AG20443 (cell line): ENCODE measurements around the gene TUT1.
"Not testable (repeated sequence)": the region's sequence is repeated elsewhere in the genome, so short reads cannot be mapped to it uniquely, and the experiment has no call there.

Source experiments
- DNase-seq: peaks from one replicate; pipeline ENCODE4 v3.0.0; 2012; ENCODE audit warnings: low spot score, mixed read lengths

The TUT1 gene

DNA sequence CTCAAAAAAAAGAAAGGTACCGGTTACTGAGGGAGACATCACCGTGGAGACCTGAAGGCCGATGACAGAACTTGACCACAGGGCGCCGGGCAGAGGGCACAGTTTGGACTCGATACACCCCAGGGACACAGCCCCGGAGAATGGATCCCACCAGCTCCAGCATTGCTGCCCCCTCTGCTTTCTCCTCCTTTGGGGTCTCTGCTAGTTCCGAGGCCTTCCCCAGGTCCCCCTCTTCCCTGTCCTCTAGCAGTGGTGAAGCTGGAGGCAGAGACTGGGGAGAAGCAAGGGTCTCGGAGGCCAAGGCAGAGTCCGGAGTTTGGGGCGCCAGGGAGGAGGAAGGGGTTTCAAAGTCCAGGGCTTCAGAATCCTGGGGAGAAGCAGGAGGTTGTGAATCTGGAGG lies 12.8 kb downstream of the TUT1 start:
- DNase-seq = no peak

DNA sequence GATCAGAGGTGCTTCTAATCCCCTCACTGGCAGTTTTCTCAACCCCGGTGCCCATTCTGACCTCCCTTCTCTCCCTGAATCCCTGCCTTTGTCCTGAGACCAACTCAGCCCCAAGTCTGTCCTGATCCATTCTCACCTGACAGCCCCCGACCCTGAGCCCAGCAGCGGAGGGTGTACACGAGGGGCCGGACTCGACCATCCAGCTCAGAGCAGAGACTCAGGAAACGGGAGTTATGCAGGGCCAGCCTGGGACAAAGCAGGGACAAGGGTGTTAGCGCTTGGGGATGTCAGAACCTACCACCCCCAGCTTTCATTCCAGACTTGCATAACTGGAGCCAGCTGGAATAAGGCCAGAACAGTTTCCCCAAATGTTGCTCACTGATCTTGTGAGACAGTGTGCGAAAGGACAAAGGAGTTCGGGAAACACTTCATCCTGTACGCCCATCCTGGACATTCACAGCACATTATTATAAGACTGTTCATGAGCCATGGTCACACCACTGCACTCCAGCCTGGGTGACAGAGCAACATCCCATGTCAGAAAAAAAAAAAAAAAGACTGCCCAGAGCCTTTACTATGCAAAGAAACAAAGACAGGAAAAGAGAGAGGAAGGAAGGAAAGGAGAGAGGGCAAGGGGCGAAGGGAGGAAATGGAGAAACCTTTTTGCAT lies 14.1 kb downstream of the TUT1 start:
- no peak for DNase-seq

DNA sequence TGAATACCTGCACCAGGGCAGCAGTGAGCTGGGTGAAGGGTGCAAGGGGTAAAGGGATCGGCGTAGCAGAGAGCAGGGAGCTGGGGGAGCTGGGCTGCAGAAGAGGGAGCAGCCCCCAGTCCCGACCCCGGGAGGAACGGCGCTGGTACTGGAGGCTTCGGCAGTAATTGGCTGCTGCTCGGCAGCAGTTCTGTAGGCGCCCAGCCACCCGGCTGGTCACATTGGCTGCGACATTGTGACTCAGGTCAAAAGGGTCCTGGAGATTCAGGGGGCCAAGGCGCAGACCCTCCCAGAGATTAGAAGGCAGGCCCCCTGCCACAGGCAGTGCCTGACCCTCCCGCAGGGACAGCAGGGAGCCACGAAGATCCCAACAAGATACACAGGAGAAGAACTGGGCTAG lies 15.5 kb downstream of the TUT1 start:
- no peak for DNase-seq

DNA sequence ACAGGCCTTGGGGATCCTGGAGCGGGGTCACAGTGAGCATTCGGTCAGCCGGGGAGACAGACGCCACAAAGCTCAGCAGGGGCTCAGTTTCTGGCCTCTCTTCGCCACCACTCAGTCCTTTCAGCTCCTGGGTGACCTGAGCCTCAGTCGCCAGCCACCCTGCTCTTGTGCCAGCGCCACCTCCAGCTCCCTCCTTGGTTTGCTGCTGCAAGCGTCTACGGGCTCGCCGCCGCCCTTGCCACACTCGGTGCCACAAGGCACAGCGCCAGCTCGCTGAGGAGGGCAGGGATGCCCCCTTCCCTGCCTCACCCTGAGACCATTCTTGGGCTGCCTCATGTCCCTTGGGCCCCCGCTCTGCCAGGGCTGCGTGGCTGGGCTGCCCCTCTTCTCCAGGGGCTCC lies 16.2 kb downstream of the TUT1 start:
- DNase-seq = peak; percentile 25

DNA sequence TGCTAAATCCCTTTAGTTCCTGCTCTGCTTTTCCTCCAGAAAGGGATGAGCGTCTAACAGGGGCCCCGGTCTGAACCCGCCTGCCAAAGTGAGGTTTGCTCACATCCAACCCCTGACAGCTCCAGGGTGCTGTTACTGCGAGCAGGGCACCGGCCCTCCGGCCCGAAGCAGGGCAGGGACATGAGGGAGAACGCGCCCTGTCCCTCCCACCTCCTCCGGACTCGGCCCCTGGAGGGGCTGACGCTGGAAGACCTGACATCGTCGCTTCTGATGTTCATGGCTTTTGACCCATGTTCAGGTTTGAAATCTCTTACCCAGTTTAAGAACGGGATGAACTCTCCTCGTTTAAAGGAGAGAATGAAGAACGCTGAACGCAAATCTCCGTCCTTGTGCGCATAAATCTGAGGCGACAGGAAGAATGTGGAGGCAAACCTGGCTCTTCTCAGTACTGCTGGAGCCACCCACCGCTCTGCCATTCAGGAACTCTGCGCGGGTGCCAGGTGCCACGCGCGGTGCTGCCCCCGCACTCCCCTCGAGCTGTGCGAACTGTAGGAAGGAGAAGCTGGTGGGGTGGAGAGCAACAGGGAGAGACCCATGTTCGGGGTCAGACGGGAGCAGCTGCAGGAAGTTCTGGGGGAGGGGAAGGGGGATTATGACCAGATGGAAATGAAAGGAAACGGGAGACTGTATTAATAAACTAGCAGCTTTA lies 16.8 kb downstream of the TUT1 start:
- DNase-seq = peak; percentile 44

DNA sequence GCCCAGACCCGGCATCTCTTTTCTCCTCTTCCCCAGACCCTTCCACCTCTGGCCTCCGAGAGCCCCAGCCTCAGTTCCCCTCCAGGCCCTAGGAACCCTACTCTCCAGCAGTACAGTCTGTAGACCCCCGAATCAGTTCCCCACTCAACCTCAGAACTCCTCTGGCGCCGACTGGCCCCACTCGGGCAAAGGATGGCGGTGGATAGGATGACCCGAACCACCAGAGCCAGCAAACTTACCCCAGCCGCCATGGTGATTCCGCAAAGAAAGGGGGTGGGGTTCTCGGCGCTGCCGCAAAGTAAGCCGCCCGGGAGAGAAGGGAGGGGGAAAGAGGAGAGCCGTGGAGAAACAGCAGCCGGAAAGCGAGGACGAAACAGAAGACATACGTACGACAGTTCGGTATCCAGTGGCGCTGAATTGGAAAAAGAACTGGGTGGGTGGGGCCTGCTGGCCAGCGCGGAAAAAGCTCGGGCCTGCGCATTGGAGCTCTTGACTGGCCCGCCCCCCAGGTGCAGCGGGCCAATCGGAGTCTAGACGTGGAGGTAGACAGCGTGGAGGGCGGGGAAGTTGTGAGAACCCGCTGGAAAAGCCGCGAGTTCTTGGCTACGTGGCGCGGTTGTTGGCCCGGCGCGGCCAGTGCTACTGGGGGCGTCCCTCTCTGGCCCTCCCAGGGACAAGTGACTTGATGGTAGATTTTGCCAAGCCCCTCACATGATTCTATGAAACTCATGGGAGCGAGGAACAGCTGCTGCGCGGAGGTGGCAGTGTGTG lies 17.5 kb downstream of the TUT1 start, which contains the start of gene EEF1G:
EEF1G (minus strand) TSS at position 300 of the 771 bp plus-strand sequence; CDS start at position 251, 49 bp downstream.
- DNase-seq = peak; percentile 99

DNA sequence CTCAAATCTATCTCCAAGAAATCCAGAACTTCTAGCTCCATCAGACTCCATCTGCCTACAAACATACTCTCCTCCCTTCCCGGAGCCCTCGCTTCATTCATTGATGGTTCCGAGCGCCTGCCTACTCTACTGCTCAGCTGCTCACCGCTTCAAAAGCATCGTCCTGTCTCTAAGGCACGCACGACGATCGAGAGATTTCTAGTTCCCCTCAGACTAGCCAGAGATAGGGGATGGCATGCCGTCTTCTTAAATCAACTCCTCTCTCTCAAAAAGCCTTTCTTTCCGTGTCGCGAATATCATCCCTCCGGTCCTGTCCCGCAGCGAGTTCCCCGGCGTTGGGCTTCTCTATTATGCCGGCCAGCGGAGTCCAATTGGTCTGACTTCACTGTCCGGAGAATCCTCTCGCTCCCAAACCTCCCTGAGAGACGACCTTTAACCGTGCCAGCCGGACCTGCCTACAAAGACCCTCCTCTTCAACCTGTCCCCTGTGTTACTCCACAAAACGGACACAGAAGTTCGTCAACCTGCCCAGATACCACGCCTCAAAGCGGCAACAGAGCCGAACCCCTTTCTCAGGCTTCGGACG lies 18.2 kb downstream of the TUT1 start:
- peak; percentile 29 for DNase-seq

DNA sequence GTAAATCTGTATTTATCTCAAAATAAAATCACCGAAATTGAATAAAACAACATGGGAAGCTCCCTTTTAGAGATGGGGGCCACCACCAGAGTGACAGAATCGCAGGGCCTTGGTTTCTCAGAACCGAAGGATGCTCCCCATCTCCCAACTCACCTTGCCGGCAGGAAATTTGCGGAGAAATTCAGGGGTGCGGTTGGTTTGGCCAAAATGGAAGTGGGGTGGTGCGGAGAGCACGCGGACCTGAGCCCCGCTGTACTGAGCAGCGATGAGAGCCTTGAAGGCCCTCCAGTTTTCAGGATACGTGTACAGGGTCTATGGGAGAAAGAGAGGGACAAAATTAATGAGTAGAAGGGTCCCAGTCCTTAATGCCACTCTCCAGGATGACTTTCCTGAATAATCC lies 18.9 kb downstream of the TUT1 start:
- no peak for DNase-seq

DNA sequence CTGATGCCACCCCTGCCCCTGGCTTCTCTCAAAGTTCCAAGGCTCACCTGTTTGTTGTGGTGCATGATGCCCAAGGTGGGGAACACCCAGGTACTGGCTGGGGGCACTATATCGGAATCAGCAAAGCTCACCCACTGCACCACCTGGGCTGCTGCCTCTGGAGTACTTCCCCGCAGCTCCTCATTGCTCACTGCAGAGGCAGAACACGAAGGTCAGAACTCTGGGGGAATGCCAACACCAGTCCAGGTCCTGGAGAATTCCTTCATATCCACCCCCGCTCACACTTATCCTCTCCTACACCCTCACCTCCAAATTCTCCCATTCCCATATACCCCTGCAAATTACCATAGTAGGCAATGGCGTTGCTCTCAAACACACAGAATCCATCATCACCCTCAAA lies 19.8 kb downstream of the TUT1 start:
- not testable (repeated sequence) for DNase-seq

DNA sequence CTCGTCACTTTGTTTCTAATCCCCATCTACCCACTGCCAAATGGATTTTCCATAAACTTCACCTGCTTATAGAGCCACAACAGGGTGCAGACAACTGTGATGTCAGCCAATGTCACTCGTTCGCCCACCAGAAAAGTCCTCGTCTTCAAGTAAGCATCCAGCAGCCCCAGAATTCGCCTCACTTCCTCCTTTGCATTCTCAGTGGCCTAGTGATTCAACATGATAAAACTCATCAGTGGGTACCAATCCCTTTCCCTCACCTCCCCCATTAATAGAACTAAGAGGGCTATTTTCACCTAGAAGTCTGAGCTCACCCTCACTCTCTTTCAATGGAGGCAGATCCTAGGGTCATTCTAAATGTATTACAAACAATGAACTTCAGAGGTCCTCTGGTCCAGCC lies 20.4 kb downstream of the TUT1 start:
- DNase-seq = not testable (repeated sequence)

DNA sequence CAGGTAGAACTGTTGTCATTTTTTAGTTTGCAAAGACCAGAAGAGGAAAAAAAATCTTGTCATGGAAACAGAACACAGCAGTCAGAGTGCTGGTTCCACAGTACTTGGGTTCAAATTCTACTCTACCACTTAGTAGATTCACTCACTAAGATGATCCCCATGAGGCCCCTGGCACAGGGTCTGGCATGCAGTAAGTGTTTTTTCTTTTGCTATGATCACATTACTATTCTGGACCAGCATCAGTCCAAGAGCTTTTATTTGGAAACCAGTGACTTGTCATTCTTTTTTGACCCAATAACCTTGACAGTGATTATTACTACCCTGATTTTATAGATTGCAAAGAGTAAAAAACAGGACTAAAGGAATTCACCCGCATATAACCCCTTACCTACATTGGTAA lies 21.7 kb downstream of the TUT1 start:
- no peak for DNase-seq

DNA sequence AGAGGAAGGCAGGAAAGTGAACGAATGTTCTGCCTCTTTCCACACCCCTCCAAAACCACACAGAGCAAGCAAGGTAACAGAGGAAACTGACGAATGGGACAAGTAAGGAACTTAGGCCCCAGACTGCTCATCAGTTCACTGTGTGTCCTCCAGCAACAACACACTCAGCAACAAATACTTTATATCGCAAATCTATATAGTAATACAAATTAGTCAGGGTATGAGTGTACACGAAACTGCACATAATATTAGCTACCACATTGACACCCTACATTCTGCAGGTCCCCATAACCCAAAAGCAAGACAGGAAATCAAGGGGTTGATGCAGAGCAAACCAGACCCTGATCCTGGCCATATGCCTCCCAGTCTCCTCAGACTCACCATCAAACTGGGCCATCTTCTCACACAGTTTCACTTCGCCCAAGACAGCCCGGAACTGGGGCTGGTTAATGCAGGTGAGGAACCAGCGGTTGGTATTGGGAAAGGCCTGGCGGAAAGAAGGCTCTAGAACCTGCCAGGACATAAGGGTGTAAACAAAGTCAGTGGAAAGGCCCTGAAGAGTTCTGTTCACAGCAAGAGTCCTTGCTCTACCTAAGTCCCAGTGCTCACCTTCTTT lies 24.2 kb downstream of the TUT1 start:
- no peak for DNase-seq

DNA sequence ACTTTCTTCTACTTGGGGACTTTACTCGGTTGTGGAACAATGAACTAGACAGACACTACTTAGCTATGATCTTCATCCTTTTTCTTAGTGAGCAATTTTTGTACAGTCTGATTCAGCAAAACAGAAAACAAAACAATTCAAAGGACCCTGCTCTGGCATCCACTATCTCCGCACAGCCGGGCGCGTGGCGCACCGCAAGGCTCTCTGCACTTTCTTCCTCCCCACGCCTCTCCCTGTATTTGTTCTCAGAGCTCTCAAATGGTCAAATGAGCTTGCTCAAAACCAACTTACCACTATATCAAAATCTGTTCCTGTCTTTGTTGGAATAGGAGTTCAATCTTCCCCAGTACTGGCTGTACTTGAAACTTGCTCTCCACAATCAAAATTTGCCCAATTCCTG lies 25.1 kb downstream of the TUT1 start:
- no peak for DNase-seq

DNA sequence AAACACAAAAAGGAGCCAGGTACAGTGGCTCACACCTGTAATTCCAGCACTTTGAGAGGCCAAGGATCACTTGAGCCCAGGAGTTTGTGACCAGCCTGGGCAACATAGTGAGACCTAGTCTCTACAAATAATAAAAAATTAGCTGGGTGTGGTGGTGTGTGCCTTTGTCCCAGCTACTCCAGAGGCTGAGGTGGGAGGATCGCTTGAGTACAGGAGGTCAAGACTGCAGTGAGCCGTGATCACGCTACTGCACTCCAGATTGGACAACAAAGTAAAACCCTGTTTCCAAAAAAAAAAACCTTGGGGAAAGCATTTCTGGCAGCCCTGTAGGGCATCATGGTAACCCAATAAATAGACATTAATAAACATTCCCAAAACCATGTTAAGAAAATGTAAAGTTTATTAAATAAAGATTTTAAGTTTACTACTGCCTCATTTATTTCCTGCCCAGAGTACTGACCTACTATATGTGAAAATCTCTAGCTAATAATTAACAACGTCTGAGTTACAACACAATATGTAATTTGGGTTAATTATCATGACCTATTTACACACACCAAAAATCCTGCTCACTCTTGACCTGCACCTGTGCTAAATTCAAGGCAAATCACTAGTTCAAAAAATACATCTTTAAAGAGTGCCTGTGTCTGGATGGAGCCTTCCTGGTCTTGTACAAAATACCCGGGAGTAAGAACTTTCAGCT lies 26.1 kb downstream of the TUT1 start:
- no peak for DNase-seq

DNA sequence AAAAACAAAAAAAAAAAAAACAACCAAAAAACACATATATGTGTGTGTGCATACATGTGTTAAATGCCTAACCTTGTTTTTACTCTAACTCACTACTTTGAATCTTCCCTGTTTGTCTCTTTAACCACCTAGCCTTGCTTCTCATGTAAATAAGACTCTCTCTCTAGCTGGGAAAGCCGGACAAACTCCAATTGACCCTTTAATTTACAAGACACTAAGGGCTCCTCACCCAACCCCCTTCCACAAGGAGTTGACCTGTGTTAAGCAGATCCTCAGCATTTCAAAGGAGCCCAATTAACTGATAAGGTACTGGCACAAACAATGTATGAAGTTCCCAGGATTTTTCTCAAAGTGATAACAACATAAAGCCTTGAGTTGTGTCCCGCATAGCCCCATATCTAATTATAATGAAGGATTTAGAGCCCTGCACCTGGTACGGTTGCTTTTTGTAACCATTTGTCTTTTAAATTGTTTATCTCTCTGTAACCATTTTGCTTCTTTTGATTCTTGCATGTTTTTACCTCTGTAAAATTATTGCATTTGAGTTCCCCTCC lies 29.6 kb downstream of the TUT1 start:
- not testable (repeated sequence) for DNase-seq

DNA sequence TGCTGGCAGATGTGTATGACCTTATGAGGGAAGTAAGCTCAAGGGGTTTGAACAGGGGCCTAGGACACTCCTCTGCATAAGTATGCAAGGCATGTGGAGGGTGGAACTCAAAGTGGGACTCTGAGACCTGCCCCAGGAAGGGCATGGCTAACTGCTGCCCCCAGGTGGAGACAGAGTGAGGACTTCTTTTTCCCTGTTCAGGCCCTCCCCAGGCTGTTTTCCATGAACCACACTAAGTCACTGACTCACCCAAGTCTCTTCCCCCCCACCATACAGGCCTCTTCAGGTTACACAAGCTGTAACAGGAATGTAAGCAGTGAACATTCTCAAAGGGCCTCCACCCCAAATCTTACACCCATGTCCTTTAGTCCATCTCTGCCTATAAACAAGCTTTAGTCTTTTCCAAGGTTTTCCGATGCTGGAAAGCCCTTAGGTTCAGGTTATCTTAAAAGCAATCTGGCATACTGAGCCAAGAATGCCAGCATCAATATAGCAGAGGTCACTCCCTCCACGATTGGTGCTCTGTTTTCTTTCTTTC lies 30.7 kb downstream of the TUT1 start:
- peak; percentile 91 for DNase-seq

DNA sequence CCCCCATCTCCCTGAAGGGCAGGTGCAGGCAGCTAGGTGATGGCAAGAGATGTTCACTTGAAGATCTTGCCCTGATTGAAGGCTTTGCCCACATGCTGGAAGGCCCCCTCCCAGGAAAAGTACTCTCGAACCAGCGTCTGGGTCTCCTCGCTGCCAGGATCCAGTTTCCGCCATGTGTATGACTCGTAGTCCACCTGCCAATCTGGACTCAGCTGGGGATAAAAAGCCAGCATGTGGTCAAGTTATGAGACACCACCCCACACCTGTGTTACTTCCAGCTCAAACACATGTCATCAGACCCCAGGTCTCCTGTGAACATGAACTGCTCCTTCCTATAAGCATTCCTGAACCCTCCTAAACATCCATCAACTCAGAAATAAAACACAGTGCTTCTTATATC lies 31.7 kb downstream of the TUT1 start:
- not testable (repeated sequence) for DNase-seq

DNA sequence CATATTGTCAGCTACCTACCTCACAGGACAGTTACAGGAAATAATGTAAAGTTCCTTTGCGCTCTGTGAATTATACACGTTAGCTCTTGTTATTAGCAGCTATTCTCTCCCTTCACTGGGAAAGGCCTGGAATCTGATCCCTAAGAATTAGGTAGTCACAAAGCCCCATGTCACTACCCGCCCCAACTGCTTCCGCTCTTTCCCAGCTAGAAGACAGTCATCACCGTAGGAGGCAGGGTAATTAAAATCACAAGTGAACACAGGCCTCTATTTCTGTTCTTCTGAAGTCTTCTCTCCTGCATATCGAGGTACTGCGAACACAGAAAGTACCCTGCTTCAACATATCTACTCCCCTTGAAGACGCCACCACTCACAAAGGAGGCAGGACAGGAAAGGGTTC lies 32.1 kb downstream of the TUT1 start:
- no peak for DNase-seq

DNA sequence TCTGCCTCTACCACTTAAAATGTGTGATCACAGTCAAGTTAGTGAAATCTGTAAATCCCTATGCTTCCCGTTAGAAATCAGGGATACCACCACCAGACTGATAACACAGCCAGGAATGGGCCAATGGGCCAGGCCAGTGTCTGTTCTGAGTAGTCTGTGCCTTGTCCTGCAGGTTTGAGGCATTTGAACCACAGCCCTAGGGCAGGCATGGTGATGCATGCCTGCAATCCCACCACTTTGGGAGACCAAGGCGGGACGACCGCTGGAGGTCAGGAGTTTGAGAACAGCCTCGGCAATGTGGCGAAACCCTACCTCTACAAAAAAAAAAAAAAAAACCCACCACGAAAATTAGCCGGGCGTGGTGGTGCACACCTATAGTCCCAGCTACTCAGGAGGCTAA lies 32.7 kb downstream of the TUT1 start:
- DNase-seq = no peak

DNA sequence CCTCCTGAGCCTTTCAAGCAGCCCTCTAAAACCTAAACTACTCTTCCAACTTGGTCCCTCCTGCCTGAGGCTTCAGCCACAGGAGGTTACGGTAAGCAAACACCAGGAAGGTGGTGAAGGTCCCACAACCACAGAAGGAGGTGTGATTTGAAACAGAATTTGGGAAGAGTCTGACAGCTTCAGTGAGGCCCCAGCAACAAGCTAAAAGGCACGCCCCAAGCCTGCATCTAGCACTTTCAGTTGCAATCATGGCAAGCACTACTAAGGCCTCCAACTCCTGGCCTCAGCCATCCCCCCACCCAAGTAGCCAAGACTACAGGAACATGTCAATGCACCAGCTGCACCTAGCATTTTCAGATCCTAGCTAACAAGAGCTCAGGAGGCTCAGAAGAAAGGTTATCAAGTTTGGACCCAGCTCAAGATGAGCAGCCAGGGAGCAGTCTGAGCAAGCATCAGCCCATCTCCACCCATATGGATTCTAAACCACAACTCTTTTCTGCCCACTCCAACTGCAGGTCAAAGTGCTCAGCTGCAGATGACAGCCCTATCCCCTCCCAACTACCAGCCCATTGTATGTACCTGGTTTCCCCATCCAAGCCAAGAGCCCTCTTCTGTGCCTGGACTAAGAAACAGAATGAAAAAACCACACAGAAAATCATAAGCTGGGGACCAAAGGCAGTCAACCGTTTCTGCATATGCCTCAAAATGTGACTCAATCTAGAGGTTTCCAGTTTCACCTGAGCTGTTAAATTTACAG lies 34.3 kb downstream of the TUT1 start:
- DNase-seq = no peak
